Left lung (tissue), 10 donors: ENCODE data around the gene ASB1. TPM values are rescaled to one million over a fixed set of nuclear protein-coding genes. Genes with fewer than 3 reads are reported as not detected.

Source experiments
- ATAC-seq: fragments of 200-7000 bp; cut with Tn5 transposase; one replicate; pipeline ENCODE4 v1.9.1; 2020; ENCODE audit warnings: moderate library complexity
- DNase-seq, 4 donors: peaks; one replicate each; pipeline ENCODE4 v3.0.0-alpha.2; 2013 to 2020
- H3K27ac ChIP-seq, 2 donors: fragments of 200-600 bp; sonication (generic) in 1 of 2; one replicate each; pipeline versions ENCODE4 v1.5.0 to v1.8.0; 2020 to 2021
- H3K27me3 ChIP-seq, 2 donors: fragments of 200-600 bp; sonication (generic) in 1 of 2; one replicate each; pipeline versions ENCODE4 v1.5.0 to v1.8.0; 2020 to 2021
- H3K36me3 ChIP-seq, 2 donors: fragments of 200-600 bp; sonication (generic) in 1 of 2; one replicate each; pipeline versions ENCODE4 v1.5.0 to v1.8.0; 2020 to 2021
- H3K4me1 ChIP-seq, 2 donors: fragments of 200-600 bp; one replicate each; pipeline ENCODE4 v1.8.0; 2021
- H3K4me3 ChIP-seq, 2 donors: fragments of 200-600 bp; sonication (generic) in 1 of 2; one replicate each; pipeline versions ENCODE4 v1.5.0 to v1.8.0; 2020 to 2021; ENCODE audit warnings: mild to moderate bottlenecking in 1 of 2
- H3K9me3 ChIP-seq, 2 donors: fragments of 200-600 bp; sonication (generic) in 1 of 2; one replicate each; pipeline versions ENCODE4 v1.5.0 to v1.8.0; 2020 to 2021
- intact Hi-C, 2 donors: fragments of 100-400 bp; cut with DNase I; formaldehyde crosslinking; loops; one replicate each; pipeline versions ENCODE4 v1.11.2 to v1.14.2; 2022
- polyA plus RNA-seq, 6 donors: library from polyadenylated mRNA; unstranded; fragments of 120-200 nt; gene quantifications; one replicate each; pipeline ENCODE4 v1.2.1, GENCODE V29; 2013; ENCODE audit not compliant: insufficient read length in 6 of 6
- total RNA-seq, 2 donors: library from RNA; stranded (reverse); fragmentation: NEBNext Ultra II Directional; extraction: Animal tissue kit (Norgen Biotek cat#: 25700); gene quantifications; one replicate each; pipeline ENCODE4 v1.2.1, GENCODE V29; 2021
- TF ChIP-seq, protein P1 (sequence below), 2 donors: fragments of 200-600 bp; sonication (generic) in 1 of 2; IDR thresholded peaks; one replicate each; pipeline versions ENCODE4 v1.5.0 to v1.8.0; 2021; ENCODE audit warnings: antibody characterized with exemption in 2 of 2
- donor health status: DM: no; HTN: yes; CAD: no.
- donor health status: DM: no; HTN: no; CAD: no.

The ASB1 gene
- total and polyA plus RNA-seq, 8 donors, result 16.6 to 33.4 (median 27.4) TPM

GRCh38 chr2:238492840-238493239 lies 66.1 kb downstream of the ASB1 start:
- TF ChIP-seq, protein P1, sequence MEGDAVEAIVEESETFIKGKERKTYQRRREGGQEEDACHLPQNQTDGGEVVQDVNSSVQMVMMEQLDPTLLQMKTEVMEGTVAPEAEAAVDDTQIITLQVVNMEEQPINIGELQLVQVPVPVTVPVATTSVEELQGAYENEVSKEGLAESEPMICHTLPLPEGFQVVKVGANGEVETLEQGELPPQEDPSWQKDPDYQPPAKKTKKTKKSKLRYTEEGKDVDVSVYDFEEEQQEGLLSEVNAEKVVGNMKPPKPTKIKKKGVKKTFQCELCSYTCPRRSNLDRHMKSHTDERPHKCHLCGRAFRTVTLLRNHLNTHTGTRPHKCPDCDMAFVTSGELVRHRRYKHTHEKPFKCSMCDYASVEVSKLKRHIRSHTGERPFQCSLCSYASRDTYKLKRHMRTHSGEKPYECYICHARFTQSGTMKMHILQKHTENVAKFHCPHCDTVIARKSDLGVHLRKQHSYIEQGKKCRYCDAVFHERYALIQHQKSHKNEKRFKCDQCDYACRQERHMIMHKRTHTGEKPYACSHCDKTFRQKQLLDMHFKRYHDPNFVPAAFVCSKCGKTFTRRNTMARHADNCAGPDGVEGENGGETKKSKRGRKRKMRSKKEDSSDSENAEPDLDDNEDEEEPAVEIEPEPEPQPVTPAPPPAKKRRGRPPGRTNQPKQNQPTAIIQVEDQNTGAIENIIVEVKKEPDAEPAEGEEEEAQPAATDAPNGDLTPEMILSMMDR (IDR thresholded peaks at IDR 0.05), result no peak

GRCh38 chr2:238493411-238493810 lies 66.7 kb downstream of the ASB1 start:
- TF ChIP-seq, protein P1 (IDR thresholded peaks at IDR 0.05), result no peak
- H3K27ac ChIP-seq, result no peak overlapping the region
- H3K27me3 ChIP-seq, result no peaks in the 10 kb centered on the region
- no peaks in the 10 kb centered on the region for H3K9me3 ChIP-seq
- intact Hi-C loops, result no loop called here
- no peak for DNase-seq
- no peaks in the 10 kb centered on the region for H3K4me1 ChIP-seq
- no peaks in the 10 kb centered on the region for H3K36me3 ChIP-seq
- no peak overlapping the region for H3K4me3 ChIP-seq
- no peak for ATAC-seq

More at GRCh38 chr2:238492840-238493239, 66.1 kb downstream of the ASB1 start:
- ATAC-seq (no peak), DNase-seq (no peak)
- no peak overlapping the region for H3K27ac ChIP-seq
- H3K4me1 ChIP-seq, result no peaks in the 10 kb centered on the region
- no peaks in the 10 kb centered on the region for H3K36me3 ChIP-seq
- no peaks in the 10 kb centered on the region for H3K9me3 ChIP-seq
- no peak overlapping the region for H3K4me3 ChIP-seq
- H3K27me3 ChIP-seq, result no peaks in the 10 kb centered on the region
- intact Hi-C loops, result no loop called here

GRCh38 chr2:238493880-238494572 lies 67.3 kb downstream of the ASB1 start:
- TF ChIP-seq, protein P1 (IDR thresholded peaks at IDR 0.05), result no peak
- Histone ChIP-seq H3K4me1 (no peaks in the 10 kb centered on the region), H3K36me3 (no peaks in the 10 kb centered on the region), H3K4me3 (no peak overlapping the region), H3K9me3 (no peaks in the 10 kb centered on the region), H3K27me3 (no peaks in the 10 kb centered on the region), H3K27ac (no peak overlapping the region)
- no peak for ATAC-seq
- no peak for DNase-seq
- intact Hi-C loops, result no loop called here

DNA sequence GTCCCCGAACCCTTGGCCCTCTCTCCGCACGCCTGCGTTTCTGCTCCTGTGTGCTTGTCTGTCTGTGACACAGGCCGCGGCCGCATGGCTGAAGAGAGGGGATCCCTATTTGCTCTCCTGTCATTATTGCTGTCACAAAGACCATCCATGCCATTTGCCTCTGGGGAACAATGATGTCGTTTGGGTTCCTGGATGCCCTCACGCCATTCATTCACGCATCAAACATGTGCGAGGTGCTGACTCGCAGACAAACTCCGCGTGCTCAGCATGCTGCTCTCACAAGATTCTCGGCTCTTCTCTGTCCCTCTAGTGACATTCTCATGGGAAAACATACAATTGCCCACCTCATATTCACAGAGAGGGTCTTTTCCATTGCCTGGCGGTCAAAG lies 67.8 kb downstream of the ASB1 start:
- intact Hi-C loops, result no loop called here
- H3K9me3 ChIP-seq, result no peaks in the 10 kb centered on the region
- H3K4me1 ChIP-seq, result no peaks in the 10 kb centered on the region
- ATAC-seq (no peak), DNase-seq (no peak)
- no peak overlapping the region for H3K27ac ChIP-seq
- no peaks in the 10 kb centered on the region for H3K27me3 ChIP-seq
- TF ChIP-seq, protein P1 (IDR thresholded peaks at IDR 0.05), result no peak
- H3K36me3 ChIP-seq, result no peaks in the 10 kb centered on the region
- no peak overlapping the region for H3K4me3 ChIP-seq

DNA sequence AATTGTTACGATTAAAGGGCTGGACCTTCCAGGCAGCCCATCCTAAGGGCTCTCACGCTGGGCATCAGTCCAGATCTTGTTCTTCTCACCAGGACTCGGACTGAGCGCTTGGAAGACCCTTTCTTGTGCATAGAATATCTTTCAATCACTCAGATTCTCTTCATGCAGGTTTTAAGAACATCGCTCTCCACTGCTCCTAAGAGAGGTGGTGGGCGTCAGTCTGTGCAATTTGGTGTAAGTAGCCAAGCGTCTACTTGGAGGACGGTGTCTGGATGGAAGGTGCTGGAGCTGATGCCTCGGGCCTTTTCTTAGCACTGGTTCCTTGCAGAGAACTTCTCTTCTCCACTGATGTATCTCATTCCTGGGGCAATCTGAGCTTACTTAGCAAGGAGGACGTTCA lies 68.7 kb downstream of the ASB1 start:
- DNase-seq, result no peak
- Histone ChIP-seq H3K27ac (no peak overlapping the region), H3K27me3 (no peaks in the 10 kb centered on the region), H3K9me3 (no peaks in the 10 kb centered on the region), H3K4me1 (no peaks in the 10 kb centered on the region), H3K36me3 (no peaks in the 10 kb centered on the region), H3K4me3 (no peak overlapping the region)
- no peak for ATAC-seq
- intact Hi-C loops, result no loop called here
- TF ChIP-seq, protein P1 (IDR thresholded peaks at IDR 0.05), result no peak
